ENCODE results near the gene ST6GALNAC2. TPM values are rescaled to one million over a fixed set of nuclear protein-coding genes. Genes with fewer than 3 reads are reported as not detected.
A peak's percentile ranks its signal among the peaks of the same experiment; 100 is the strongest.

The ST6GALNAC2 gene
- total RNA-seq, 1 donor = 0.63 TPM

DNA sequence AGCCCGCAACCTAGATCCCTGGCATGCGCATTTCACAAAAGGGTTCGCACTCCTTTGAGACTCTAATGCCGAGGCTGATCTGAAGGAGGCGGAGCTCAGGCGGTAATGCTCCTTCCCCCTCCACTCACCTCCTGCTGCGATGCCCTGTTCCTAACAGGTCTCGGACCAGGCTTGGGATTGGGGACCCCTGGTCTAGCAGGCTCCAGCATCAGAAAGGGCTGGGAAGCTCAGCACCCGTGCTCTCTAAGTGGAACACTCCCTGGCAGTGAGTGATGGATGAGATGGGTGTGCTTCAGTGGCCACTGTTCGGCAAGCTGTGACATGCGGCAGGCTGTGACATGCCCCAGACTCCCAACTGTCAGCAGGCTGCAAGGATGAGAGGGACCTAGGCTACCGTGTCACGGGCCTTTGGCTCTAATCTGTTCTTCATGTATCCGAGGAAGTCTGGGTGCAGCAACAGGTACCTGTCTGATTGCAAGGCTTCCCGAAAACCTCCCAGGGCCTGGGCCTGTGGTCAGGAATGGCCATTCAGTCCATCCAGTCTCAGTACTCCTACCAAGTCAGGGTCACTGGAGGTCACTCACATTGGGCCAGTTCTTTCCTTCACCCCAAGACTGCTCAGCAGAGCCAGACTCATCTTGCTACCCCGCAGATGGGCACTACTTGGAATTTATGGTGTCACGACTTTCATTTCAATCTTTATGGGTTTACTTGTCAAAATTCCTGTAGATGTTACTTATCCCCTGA lies 1.3 kb upstream of the ST6GALNAC2 start:
- no peak for DNase-seq (ENCODE audit: low read depth)
- no peak overlapping the region for H3K4me3 ChIP-seq (ENCODE audit: low read depth, low read length)
- no peak for TF ChIP-seq CTCF (IDR thresholded peaks at IDR 0.05; ENCODE audit: insufficient read depth, low read length)

DNA sequence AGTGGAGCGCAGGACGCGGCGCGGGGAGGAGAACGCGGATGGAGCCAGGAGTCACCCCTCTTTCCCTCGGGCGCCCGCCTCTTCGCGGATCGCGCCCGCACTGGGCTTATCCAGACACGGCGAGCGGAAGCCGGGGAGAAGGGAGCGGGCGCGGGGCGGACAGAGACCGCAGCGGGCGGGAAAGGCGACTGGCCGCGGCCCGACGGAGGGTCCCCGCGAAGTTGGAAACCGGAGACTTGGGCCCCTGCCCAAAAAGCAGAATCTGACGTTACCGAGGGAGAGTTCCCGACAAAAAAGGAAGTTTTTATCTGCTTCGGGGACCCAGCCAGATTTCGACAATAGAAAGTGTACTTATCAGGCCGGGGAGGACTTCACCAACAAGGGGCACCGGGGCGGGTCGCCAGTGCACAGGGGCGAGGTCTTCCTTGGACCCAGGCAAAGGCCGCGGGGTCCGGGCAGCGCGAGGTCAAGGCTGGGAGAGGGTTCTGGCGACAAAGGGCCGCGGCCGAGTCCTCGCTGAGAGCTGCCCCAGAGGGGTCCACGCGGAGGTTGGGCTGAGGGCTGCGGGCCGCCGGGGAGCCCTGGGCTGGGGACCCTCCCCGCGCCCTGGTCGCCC lies 519 bp downstream of the ST6GALNAC2 start:
- no peak for DNase-seq (ENCODE audit: low read depth)

DNA sequence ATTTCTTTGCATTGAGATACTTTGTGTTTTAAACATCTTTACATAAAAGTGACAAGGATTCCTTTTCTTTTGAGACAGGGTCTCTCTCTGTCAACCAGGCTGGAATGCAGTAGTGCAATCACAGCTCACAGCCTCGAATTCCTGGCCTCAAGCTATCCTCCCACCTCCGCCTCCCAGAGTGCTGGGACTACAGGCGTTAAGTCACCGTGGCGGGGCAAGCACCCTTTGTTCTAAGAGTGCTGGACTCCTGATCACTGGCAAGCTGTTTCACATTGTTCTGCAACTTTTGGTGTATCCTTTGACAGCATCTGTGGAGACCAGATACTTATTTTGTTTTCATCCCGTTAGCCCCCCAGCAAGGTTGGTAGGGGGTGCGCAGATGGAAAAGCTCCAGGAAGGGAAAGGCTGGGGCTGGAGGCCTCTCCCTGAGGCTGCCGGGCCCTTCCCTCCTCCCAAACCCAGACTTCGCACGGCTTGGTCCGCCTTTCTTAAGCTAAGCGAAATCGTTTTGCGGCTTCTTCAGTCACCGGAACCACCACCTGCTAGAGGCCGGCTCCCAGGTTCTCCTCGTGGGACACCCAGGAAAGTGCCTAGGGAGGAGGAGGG lies 1.1 kb downstream of the ST6GALNAC2 start:
- TF ChIP-seq CTCF (IDR thresholded peaks at IDR 0.05; ENCODE audit: insufficient read depth, low read length) = no peak
- peak overlapping the region; percentile 58 for H3K4me3 ChIP-seq (ENCODE audit: low read depth, low read length)
- DNase-seq (ENCODE audit: low read depth) = no peak

More for the DNA sequence above, 519 bp downstream of the ST6GALNAC2 start:
- H3K4me3 ChIP-seq (ENCODE audit: low read depth, low read length) = peak overlapping the region; percentile 58
- TF ChIP-seq CTCF (IDR thresholded peaks at IDR 0.05; ENCODE audit: insufficient read depth, low read length) = no peak

DNA sequence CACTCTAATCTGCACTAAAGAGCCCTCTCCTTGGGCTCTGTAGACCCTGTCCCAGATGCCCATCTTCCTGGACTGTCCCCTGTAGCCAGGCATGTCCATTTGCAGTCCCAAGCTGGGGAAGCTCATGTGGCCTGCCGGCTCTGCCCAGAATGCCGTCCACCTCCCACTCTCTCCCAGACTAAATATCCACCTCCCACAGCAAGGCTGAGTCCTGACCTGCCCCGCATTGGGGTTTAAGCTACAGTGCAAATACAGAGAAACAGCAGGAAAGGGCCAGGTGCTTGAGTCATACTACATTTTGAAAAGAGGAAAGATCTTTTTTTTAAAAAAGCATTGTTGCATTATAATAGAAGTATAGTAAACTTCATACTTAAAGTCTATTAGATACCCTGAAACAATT lies 3.0 kb downstream of the ST6GALNAC2 start:
- no peak for TF ChIP-seq CTCF (IDR thresholded peaks at IDR 0.05; ENCODE audit: insufficient read depth, low read length)
- H3K4me3 ChIP-seq (ENCODE audit: low read depth, low read length) = no peak overlapping the region
- DNase-seq (ENCODE audit: low read depth) = no peak

- H3K4me3 ChIP-seq (ENCODE audit: low read depth, low read length) = no peak overlapping the region
- no peak for TF ChIP-seq CTCF (IDR thresholded peaks at IDR 0.05; ENCODE audit: insufficient read depth, low read length)
- no peak for DNase-seq (ENCODE audit: low read depth)
Measured at GRCh38 chr17:76581515-76581914, 4.1 kb downstream of the ST6GALNAC2 start.

DNA sequence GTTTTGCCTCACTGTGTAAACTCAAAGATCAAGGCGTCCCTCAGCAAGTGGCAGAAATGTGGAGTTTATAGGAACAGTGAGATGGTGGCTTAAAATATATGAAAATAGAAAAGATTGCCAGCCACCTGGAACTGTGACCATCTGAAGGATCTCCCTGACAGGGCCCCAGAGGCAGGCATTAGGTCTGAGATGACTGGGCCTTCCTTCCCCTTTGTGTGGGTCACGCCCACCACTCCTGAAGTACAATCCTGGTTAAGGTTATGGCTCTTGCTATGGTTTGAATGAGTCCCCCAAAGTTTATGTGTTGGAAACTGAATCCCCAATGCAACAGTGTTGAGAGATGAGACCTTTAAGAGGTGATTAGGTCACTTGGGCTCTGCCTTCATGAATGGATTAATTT lies 6.4 kb downstream of the ST6GALNAC2 start:
- DNase-seq (ENCODE audit: low read depth) = no peak
- TF ChIP-seq CTCF (IDR thresholded peaks at IDR 0.05; ENCODE audit: insufficient read depth, low read length) = no peak
- no peak overlapping the region for H3K4me3 ChIP-seq (ENCODE audit: low read depth, low read length)

Data from fibroblast of the aortic adventitia (primary cell).